Muscle layer of duodenum (tissue), 2 donors: ENCODE data around the gene CHN2.

ENCODE experiments used
- H3K27ac ChIP-seq: one replicate; pipeline ENCODE4 v1.7.0; 2013; ENCODE audit warnings: mild to moderate bottlenecking, low read length
- H3K27me3 ChIP-seq: one replicate; pipeline ENCODE4 v1.7.0; 2013; ENCODE audit warnings: low read depth, mild to moderate bottlenecking, control low read depth, low read length
- H3K36me3 ChIP-seq, 2 donors: one replicate each; pipeline ENCODE4 v1.7.0; 2013; ENCODE audit warnings: low read length in 2 of 2, control low read depth in 1 of 2, mild to moderate bottlenecking in 1 of 2; ENCODE audit not compliant: insufficient read depth in 2 of 2, control insufficient read depth in 1 of 2
- H3K4me1 ChIP-seq, 2 donors: one replicate each; pipeline ENCODE4 v1.7.0; 2013; ENCODE audit warnings: low read length in 2 of 2, mild to moderate bottlenecking in 2 of 2, control low read depth in 1 of 2, moderate library complexity in 1 of 2; ENCODE audit not compliant: insufficient read depth in 2 of 2, control insufficient read depth in 1 of 2
- H3K4me3 ChIP-seq, 2 donors: one replicate each; pipeline ENCODE4 v1.7.0; 2013; ENCODE audit warnings: low read length in 2 of 2, low read depth in 1 of 2, mild to moderate bottlenecking in 1 of 2
- H3K9me3 ChIP-seq, 2 donors: one replicate each; pipeline ENCODE4 v1.7.0; 2013; ENCODE audit warnings: low read length in 2 of 2, control low read depth in 1 of 2, mild to moderate bottlenecking in 1 of 2; ENCODE audit not compliant: control insufficient read depth in 1 of 2
- donor health status: healthy.

Gene CHN2

DNA sequence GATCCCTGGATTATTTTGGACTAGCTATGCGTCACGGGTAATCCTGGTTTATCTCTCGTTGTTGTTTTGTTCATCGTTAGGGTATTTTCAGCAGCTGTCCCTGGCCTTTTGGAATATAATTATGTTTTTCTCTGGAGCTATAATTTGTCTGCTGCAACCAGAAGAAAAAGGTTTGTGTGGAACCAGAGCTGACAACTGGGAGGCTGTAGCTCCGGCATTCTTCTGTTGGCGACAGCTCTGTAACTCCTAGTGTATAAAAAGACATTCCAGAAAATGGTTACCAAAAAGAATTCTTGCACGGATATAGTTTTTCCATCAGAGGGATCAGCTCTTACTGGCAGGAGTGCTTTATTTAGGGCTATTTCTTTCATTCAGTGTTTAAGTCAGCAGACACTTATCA lies 238.1 kb downstream of the CHN2 start:
- Histone ChIP-seq H3K4me1 (no peaks in the 10 kb centered on the region), H3K27ac (no peak overlapping the region), H3K27me3 (no peaks in the 10 kb centered on the region), H3K36me3 (no peaks in the 10 kb centered on the region), H3K4me3 (no peak overlapping the region), H3K9me3 (no peaks in the 10 kb centered on the region)

GRCh38 chr7:29434380-29434768 lies 239.8 kb downstream of the CHN2 start:
- Histone ChIP-seq H3K27ac (no peak overlapping the region), H3K9me3 (no peaks in the 10 kb centered on the region), H3K27me3 (no peaks in the 10 kb centered on the region), H3K4me1 (no peaks in the 10 kb centered on the region), H3K4me3 (no peak overlapping the region), H3K36me3 (no peaks in the 10 kb centered on the region)

- H3K36me3 ChIP-seq, result no peaks in the 10 kb centered on the region
- H3K4me3 ChIP-seq, result no peak overlapping the region
- no peaks in the 10 kb centered on the region for H3K9me3 ChIP-seq
- no peaks in the 10 kb centered on the region for H3K27me3 ChIP-seq
- no peak overlapping the region for H3K27ac ChIP-seq
- H3K4me1 ChIP-seq, result no peaks in the 10 kb centered on the region
These were observed 240.6 kb downstream of the CHN2 start for GRCh38 chr7:29435167-29435566.

DNA sequence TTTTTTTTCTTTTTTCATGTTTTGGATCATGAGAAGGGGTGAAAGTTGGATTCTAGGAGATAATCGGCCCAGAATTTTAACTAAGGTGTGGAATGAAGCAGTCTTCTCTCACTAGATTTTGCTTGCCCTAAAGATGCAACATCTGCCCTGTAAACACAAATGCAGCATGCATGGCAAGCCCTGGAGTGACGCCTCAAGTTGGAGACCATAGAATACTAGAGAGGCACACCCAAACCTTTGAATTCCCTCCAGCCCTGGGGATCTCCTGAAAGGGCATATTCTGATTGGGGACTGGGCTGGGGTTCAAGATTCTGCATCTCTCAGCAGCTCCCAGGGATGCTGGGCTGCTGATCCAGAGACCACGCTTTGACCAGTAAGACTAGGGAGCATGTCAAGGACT lies 241.3 kb downstream of the CHN2 start:
- H3K36me3 ChIP-seq, result no peaks in the 10 kb centered on the region
- H3K4me3 ChIP-seq, result no peak overlapping the region
- no peak overlapping the region for H3K27ac ChIP-seq
- no peaks in the 10 kb centered on the region for H3K9me3 ChIP-seq
- H3K4me1 ChIP-seq, result no peaks in the 10 kb centered on the region
- H3K27me3 ChIP-seq, result no peaks in the 10 kb centered on the region

DNA sequence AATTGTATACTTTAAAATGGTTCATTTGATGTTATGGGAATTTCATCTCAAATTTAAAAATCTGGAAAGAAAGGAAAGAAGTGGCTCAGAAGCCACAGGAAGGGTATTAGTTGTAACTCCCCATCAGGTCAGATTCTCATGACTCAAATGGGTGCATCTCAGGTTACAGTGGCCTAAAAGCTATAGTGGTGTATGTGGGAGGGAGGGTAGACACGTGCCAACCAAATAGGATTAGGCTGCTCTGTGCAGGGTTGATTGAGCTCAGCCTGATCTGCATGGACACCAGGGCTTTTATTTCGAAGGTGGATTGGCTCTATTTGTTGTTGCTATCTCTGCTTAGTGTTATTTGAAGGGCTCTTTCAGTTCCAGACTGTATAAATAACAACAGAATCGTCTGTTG lies 247.6 kb downstream of the CHN2 start:
- no peak overlapping the region for H3K4me3 ChIP-seq
- H3K36me3 ChIP-seq, result no peaks in the 10 kb centered on the region
- no peaks in the 10 kb centered on the region for H3K4me1 ChIP-seq
- no peaks in the 10 kb centered on the region for H3K27me3 ChIP-seq
- no peak overlapping the region for H3K27ac ChIP-seq
- no peaks in the 10 kb centered on the region for H3K9me3 ChIP-seq

- Histone ChIP-seq H3K36me3 (no peaks in the 10 kb centered on the region), H3K9me3 (no peaks in the 10 kb centered on the region), H3K27me3 (no peaks in the 10 kb centered on the region), H3K4me1 (no peaks in the 10 kb centered on the region), H3K27ac (no peak overlapping the region), H3K4me3 (no peak overlapping the region)
These were observed 249.0 kb downstream of the CHN2 start for GRCh38 chr7:29443552-29443951.

GRCh38 chr7:29444267-29444666 lies 249.7 kb downstream of the CHN2 start:
- no peaks in the 10 kb centered on the region for H3K4me1 ChIP-seq
- H3K36me3 ChIP-seq, result no peaks in the 10 kb centered on the region
- H3K27ac ChIP-seq, result no peak overlapping the region
- no peak overlapping the region for H3K4me3 ChIP-seq
- no peaks in the 10 kb centered on the region for H3K27me3 ChIP-seq
- H3K9me3 ChIP-seq, result no peaks in the 10 kb centered on the region

GRCh38 chr7:29445736-29446135 lies 251.2 kb downstream of the CHN2 start:
- no peaks in the 10 kb centered on the region for H3K27me3 ChIP-seq
- no peaks in the 10 kb centered on the region for H3K4me1 ChIP-seq
- H3K36me3 ChIP-seq, result no peaks in the 10 kb centered on the region
- no peaks in the 10 kb centered on the region for H3K9me3 ChIP-seq
- H3K4me3 ChIP-seq, result no peak overlapping the region
- H3K27ac ChIP-seq, result no peak overlapping the region

DNA sequence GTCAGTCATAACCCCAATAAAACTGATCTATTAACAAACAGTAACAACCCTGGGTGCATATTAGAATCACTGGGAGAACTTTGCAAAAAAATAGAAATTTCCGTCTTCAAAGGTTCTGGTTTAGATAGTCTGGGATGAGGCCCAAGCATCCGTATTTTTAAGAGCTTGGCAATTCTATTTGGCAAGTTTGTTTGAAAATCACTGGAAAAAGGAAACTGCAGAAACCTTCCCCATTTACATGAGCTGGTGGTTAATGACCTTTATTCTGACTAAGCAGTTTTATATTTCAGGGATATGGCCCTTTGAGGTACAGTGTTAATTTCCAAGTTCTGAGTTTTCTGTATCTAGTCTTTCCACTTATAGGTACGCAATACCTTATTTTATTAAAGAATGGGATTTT lies 253.3 kb downstream of the CHN2 start:
- Histone ChIP-seq H3K27ac (no peak overlapping the region), H3K36me3 (no peaks in the 10 kb centered on the region), H3K27me3 (no peaks in the 10 kb centered on the region), H3K4me3 (no peak overlapping the region), H3K9me3 (no peaks in the 10 kb centered on the region), H3K4me1 (no peaks in the 10 kb centered on the region)

DNA sequence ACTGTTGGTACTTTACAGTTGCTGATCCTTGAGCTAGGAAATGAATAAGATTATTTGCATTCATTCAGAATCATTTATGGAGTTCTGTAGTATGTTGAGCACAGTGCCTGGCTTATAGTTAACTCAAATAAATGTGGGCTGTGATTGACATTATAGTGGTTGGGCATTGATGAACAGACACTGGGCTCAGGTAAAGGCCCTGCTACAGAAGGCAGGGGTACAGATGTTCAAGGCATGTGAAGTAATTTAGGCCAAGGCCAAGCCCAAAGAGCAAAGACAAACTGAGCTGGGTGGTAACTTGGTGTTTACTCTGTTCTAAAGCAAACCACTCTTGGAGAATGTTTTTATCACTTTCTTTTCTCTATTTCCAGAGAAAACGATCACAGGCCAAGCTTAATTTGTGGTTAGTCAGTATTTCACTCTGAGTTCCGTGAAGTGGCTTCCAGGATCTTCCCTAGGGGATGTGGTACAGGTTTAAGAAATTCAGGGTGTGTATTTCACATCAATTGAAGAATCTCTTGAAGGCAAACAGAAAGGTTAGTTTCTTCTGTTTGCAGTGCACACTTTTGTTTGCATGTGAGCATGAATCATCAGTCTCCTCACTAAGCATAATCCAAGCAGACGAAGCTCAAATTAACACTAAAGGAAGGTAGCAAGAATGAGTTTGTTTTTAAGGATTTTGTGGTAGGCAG lies 255.1 kb downstream of the CHN2 start:
- Histone ChIP-seq H3K4me3 (no peak overlapping the region), H3K36me3 (no peaks in the 10 kb centered on the region), H3K27me3 (no peaks in the 10 kb centered on the region), H3K27ac (no peak overlapping the region), H3K9me3 (no peaks in the 10 kb centered on the region), H3K4me1 (no peaks in the 10 kb centered on the region)

GRCh38 chr7:29453021-29453420 lies 258.4 kb downstream of the CHN2 start:
- Histone ChIP-seq H3K4me1 (no peaks in the 10 kb centered on the region), H3K9me3 (no peaks in the 10 kb centered on the region), H3K36me3 (no peaks in the 10 kb centered on the region), H3K4me3 (no peak overlapping the region), H3K27ac (no peak overlapping the region), H3K27me3 (no peaks in the 10 kb centered on the region)

DNA sequence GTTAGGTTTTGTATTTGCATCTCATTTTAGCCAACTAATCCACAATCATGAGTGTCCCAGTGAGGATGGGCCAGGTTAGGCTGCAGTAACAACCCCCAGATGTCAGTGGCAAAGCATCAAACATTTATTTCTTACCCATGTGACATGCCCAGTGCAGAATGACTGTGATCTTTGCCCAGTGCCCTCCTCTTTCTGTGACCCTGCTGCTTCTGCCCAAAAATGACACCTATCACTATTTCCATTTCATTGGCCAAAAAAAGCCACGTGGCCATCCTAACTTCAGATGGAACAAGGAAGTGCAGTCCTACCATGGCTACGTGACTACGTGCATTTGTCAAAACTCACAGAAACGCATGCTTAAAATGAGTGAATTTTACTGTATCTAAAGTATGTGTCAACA lies 259.9 kb downstream of the CHN2 start:
- Histone ChIP-seq H3K36me3 (no peaks in the 10 kb centered on the region), H3K27me3 (no peaks in the 10 kb centered on the region), H3K9me3 (no peaks in the 10 kb centered on the region), H3K27ac (no peak overlapping the region), H3K4me1 (no peaks in the 10 kb centered on the region), H3K4me3 (no peak overlapping the region)
